Neural cell (in vitro differentiated cells): ENCODE measurements around the gene FYB1.

Experiments
- EP300 ChIP-seq: fragments of 450-650 bp; conservative IDR thresholded peaks from 2 replicates; pipeline ENCODE4 v1.6.1; 2014; ENCODE audit warnings: antibody characterized with exemption, mild to moderate bottlenecking, moderate library complexity; ENCODE audit not compliant: poor library complexity, severe bottlenecking
- EZH2 ChIP-seq: fragments of 200-600, 300-800 bp; shearing (Covaris generic), sonication (generic); IDR thresholded peaks from 2 replicates; pipeline ENCODE4 v1.6.1; 2014; ENCODE audit warnings: antibody characterized with exemption, low read length, borderline replicate concordance, mild to moderate bottlenecking; ENCODE audit not compliant: insufficient read depth, poor library complexity, severe bottlenecking
- POLR2AphosphoS5 ChIP-seq: IDR thresholded peaks from 2 replicates; pipeline ENCODE4 v1.6.1; 2012
- RAD21 ChIP-seq: fragments of 450-650 bp; conservative IDR thresholded peaks from 2 replicates; pipeline ENCODE4 v1.6.1; 2014; ENCODE audit warnings: antibody characterized with exemption, mild to moderate bottlenecking, moderate library complexity
- SMC3 ChIP-seq: fragments of 450-650 bp; conservative IDR thresholded peaks from 2 replicates; pipeline ENCODE4 v1.6.1; 2014; ENCODE audit warnings: antibody characterized with exemption, mild to moderate bottlenecking, moderate library complexity; ENCODE audit not compliant: poor library complexity
- TF ChIP-seq, protein P1 (sequence below): fragments of 450-650 bp; IDR thresholded peaks from 2 replicates; pipeline ENCODE4 v1.5.1; 2014; ENCODE audit warnings: antibody characterized with exemption, mild to moderate bottlenecking, moderate library complexity; ENCODE audit not compliant: poor library complexity, severe bottlenecking

DNA sequence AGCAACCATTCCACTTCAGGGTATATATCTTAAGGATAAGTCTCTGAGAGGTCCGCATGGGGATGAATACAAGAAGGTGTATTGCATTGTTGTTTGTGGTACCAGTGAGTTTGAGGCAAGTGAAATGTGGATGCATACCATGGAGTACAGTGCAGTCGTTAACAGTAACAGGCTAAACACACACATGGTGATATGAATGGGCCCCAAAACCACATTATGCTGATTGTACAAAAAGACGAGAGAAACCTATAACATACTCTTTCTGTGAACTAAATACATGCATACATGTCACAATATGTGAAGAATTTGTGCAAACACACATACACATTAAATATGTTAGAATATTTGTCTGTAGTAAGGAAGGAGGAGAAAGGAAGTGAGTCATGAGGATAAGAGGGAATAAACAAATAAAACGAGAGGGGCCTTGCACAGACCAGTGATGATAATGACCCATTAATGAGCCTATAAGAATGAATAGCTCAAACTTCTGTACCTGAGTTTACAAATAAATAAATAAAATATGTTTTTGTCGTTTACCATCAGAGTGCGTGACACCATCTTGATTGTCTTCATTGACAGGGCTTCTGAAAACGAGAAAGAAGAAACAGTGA, 78.7 kb downstream of the FYB1 start:
- TF ChIP-seq POLR2AphosphoS5: no peak
- TF ChIP-seq, protein P1, sequence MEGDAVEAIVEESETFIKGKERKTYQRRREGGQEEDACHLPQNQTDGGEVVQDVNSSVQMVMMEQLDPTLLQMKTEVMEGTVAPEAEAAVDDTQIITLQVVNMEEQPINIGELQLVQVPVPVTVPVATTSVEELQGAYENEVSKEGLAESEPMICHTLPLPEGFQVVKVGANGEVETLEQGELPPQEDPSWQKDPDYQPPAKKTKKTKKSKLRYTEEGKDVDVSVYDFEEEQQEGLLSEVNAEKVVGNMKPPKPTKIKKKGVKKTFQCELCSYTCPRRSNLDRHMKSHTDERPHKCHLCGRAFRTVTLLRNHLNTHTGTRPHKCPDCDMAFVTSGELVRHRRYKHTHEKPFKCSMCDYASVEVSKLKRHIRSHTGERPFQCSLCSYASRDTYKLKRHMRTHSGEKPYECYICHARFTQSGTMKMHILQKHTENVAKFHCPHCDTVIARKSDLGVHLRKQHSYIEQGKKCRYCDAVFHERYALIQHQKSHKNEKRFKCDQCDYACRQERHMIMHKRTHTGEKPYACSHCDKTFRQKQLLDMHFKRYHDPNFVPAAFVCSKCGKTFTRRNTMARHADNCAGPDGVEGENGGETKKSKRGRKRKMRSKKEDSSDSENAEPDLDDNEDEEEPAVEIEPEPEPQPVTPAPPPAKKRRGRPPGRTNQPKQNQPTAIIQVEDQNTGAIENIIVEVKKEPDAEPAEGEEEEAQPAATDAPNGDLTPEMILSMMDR: no peak
- no peak for TF ChIP-seq SMC3
- no peak for TF ChIP-seq RAD21
- no peak for TF ChIP-seq EP300
- no peak for TF ChIP-seq EZH2
